Stimulated activated CD8-positive, alpha-beta memory T cell treated with anti-CD3 and anti-CD28 coated beads, Interleukin-12 subunit alpha, Interleukin-12 subunit beta, amount 100 ng/mL, for 24 hours (primary cell): ENCODE results near the gene IL36RN.
"Not testable (repeated sequence)": the region's sequence is repeated elsewhere in the genome, so short reads cannot be mapped to it uniquely, and the experiment has no call there.

Experiments
- DNase-seq: peaks from one replicate; pipeline ENCODE4 v3.0.0-alpha.2; 2020; ENCODE audit errors: extremely low read depth

IL36RN gene

GRCh38 chr2:113075030-113075429 lies 16.0 kb downstream of the IL36RN start:
- no peak for DNase-seq

GRCh38 chr2:113075600-113075999 lies 16.6 kb downstream of the IL36RN start:
- DNase-seq, result no peak

GRCh38 chr2:113076954-113077669 lies 18.1 kb downstream of the IL36RN start:
- no peak for DNase-seq

- DNase-seq, result no peak
Measured at GRCh38 chr2:113077921-113078320, 18.9 kb downstream of the IL36RN start.

GRCh38 chr2:113078350-113078839 lies 19.4 kb downstream of the IL36RN start:
- DNase-seq, result no peak

GRCh38 chr2:113079131-113079530 lies 20.1 kb downstream of the IL36RN start:
- DNase-seq, result no peak

- no peak for DNase-seq
Measured at GRCh38 chr2:113080134-113080533, 21.1 kb downstream of the IL36RN start.

GRCh38 chr2:113081488-113082210 lies 22.7 kb downstream of the IL36RN start:
- DNase-seq, result no peak

GRCh38 chr2:113083296-113083695 lies 24.3 kb downstream of the IL36RN start:
- DNase-seq, result no peak

- DNase-seq, result no peak
Measured at GRCh38 chr2:113084249-113085000, 25.4 kb downstream of the IL36RN start.

- DNase-seq, result no peak
Measured at GRCh38 chr2:113085542-113085941, 26.5 kb downstream of the IL36RN start.

- DNase-seq, result no peak
Measured at GRCh38 chr2:113088213-113088992, 29.4 kb downstream of the IL36RN start.

GRCh38 chr2:113089916-113090315 lies 30.9 kb downstream of the IL36RN start:
- no peak for DNase-seq

GRCh38 chr2:113091231-113091896 lies 32.4 kb downstream of the IL36RN start:
- no peak for DNase-seq

GRCh38 chr2:113092864-113093612 lies 34.0 kb downstream of the IL36RN start:
- no peak for DNase-seq

- no peak for DNase-seq
Measured at GRCh38 chr2:113093613-113093977, 34.6 kb downstream of the IL36RN start.

GRCh38 chr2:113096306-113096705 lies 37.3 kb downstream of the IL36RN start:
- DNase-seq, result not testable (repeated sequence)

GRCh38 chr2:113096842-113097618 lies 38.0 kb downstream of the IL36RN start:
- DNase-seq, result not testable (repeated sequence)

- no peak for DNase-seq
Measured at GRCh38 chr2:113098041-113098440, 39.0 kb downstream of the IL36RN start.

GRCh38 chr2:113098532-113098931 lies 39.5 kb downstream of the IL36RN start:
- DNase-seq, result no peak
